ENCODE measurements around the gene ACSS3. TPM values are rescaled to one million over a fixed set of nuclear protein-coding genes. Genes with fewer than 3 reads are reported as not detected.

ACSS3 gene
- total RNA-seq, 1 donor from 2014 or later = 18.7 TPM

- no peaks in the 10 kb centered on the region for H3K36me3 Mint-ChIP-seq (ENCODE audit: low read depth, unreplicated experiment)
- H3K27me3 Mint-ChIP-seq (ENCODE audit: unreplicated experiment) = no peaks in the 10 kb centered on the region
- H3K4me3 Mint-ChIP-seq (ENCODE audit: unreplicated experiment) = no peak overlapping the region
- peaks cover 6% of the 10 kb centered on the region for H3K4me1 Mint-ChIP-seq (ENCODE audit: unreplicated experiment)
- no peak overlapping the region for H3K27ac Mint-ChIP-seq (ENCODE audit: unreplicated experiment)
- TF ChIP-seq CTCF (IDR thresholded peaks at IDR 0.05; ENCODE audit: unreplicated experiment) = no peak
- DNase-seq (ENCODE audit: low spot score) = no peak
- no peaks in the 10 kb centered on the region for H3K9me3 Mint-ChIP-seq (ENCODE audit: unreplicated experiment)
Measured at GRCh38 chr12:81150382-81150781, 72.5 kb downstream of the ACSS3 start.

- Mint-ChIP-seq H3K4me1 (ENCODE audit: unreplicated experiment) (no peaks in the 10 kb centered on the region), H3K36me3 (ENCODE audit: low read depth, unreplicated experiment) (no peaks in the 10 kb centered on the region), H3K9me3 (ENCODE audit: unreplicated experiment) (no peaks in the 10 kb centered on the region), H3K27me3 (ENCODE audit: unreplicated experiment) (no peaks in the 10 kb centered on the region), H3K27ac (ENCODE audit: unreplicated experiment) (no peak overlapping the region), H3K4me3 (ENCODE audit: unreplicated experiment) (no peak overlapping the region)
- TF ChIP-seq CTCF (IDR thresholded peaks at IDR 0.05; ENCODE audit: unreplicated experiment) = no peak
- no peak for DNase-seq (ENCODE audit: low spot score)
Measured at GRCh38 chr12:81159856-81160255, 82.0 kb downstream of the ACSS3 start.

- no peaks in the 10 kb centered on the region for H3K9me3 Mint-ChIP-seq (ENCODE audit: unreplicated experiment)
- no peak for DNase-seq (ENCODE audit: low spot score)
- H3K27ac Mint-ChIP-seq (ENCODE audit: unreplicated experiment) = no peak overlapping the region
- peaks cover 2% of the 10 kb centered on the region for H3K27me3 Mint-ChIP-seq (ENCODE audit: unreplicated experiment)
- no peak overlapping the region for H3K4me3 Mint-ChIP-seq (ENCODE audit: unreplicated experiment)
- no peaks in the 10 kb centered on the region for H3K36me3 Mint-ChIP-seq (ENCODE audit: low read depth, unreplicated experiment)
- no peaks in the 10 kb centered on the region for H3K4me1 Mint-ChIP-seq (ENCODE audit: unreplicated experiment)
- no peak for TF ChIP-seq CTCF (IDR thresholded peaks at IDR 0.05; ENCODE audit: unreplicated experiment)
Measured at GRCh38 chr12:81161680-81162079, 83.8 kb downstream of the ACSS3 start.

- Mint-ChIP-seq H3K27ac (ENCODE audit: unreplicated experiment) (no peak overlapping the region), H3K4me1 (ENCODE audit: unreplicated experiment) (no peaks in the 10 kb centered on the region), H3K4me3 (ENCODE audit: unreplicated experiment) (no peak overlapping the region), H3K36me3 (ENCODE audit: low read depth, unreplicated experiment) (no peaks in the 10 kb centered on the region), H3K9me3 (ENCODE audit: unreplicated experiment) (no peaks in the 10 kb centered on the region), H3K27me3 (ENCODE audit: unreplicated experiment) (peaks cover 2% of the 10 kb centered on the region)
- TF ChIP-seq CTCF (IDR thresholded peaks at IDR 0.05; ENCODE audit: unreplicated experiment) = no peak
- DNase-seq (ENCODE audit: low spot score) = no peak
Measured at GRCh38 chr12:81162391-81163136, 84.7 kb downstream of the ACSS3 start.

- Mint-ChIP-seq H3K36me3 (ENCODE audit: low read depth, unreplicated experiment) (no peaks in the 10 kb centered on the region), H3K27me3 (ENCODE audit: unreplicated experiment) (peaks cover 2% of the 10 kb centered on the region), H3K4me1 (ENCODE audit: unreplicated experiment) (no peaks in the 10 kb centered on the region), H3K4me3 (ENCODE audit: unreplicated experiment) (no peak overlapping the region), H3K27ac (ENCODE audit: unreplicated experiment) (no peak overlapping the region), H3K9me3 (ENCODE audit: unreplicated experiment) (no peaks in the 10 kb centered on the region)
- TF ChIP-seq CTCF (IDR thresholded peaks at IDR 0.05; ENCODE audit: unreplicated experiment) = no peak
- no peak for DNase-seq (ENCODE audit: low spot score)
Measured at GRCh38 chr12:81164827-81165226, 86.9 kb downstream of the ACSS3 start.
